Gastrocnemius medialis (tissue), 4 donors: Measurements from ENCODE around the gene TCF12.

Experiments
- POLR2A ChIP-seq, 2 donors: fragments of 450-650 bp; IDR thresholded peaks; one replicate each; pipeline ENCODE4 v1.6.1; 2017; ENCODE audit warnings: antibody characterized with exemption in 2 of 2, mild to moderate bottlenecking in 2 of 2, moderate library complexity in 2 of 2
- TF ChIP-seq, protein P1 (sequence below), 5 experiments: fragments of 450-650 bp in 3 of 5; fragments of 200-600 bp in 2 of 5; sonication (generic) in 2 of 5; IDR thresholded peaks in 4 of 5; conservative IDR thresholded peaks in 1 of 5; 1 replicate in 4 of 5; 2 replicates in 1 of 5; pipeline ENCODE4 v1.5.1; 2016 to 2019; ENCODE audit warnings: antibody characterized with exemption in 5 of 5, mild to moderate bottlenecking in 3 of 5, moderate library complexity in 3 of 5

DNA sequence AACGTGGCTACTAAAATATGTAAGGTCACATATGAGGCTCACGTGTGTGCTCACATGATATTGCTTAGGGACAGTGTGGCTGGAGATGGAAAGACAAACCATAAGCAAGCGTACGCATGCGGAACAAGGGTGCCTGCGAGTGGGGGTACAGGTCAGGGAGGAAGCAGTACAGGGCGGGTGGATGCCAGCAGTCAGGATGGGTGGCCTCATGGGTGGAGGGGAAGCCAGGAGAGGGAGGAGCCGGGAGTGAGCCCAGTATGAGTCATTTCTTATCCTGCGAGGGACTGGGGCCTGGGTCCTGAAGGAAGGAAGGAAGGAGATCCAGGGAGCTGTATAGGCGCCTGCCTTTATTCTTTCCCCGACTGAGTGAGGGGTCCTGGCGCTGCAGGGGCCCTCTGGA lies 415.8 kb downstream of the TCF12 start:
- TF ChIP-seq, protein P1, sequence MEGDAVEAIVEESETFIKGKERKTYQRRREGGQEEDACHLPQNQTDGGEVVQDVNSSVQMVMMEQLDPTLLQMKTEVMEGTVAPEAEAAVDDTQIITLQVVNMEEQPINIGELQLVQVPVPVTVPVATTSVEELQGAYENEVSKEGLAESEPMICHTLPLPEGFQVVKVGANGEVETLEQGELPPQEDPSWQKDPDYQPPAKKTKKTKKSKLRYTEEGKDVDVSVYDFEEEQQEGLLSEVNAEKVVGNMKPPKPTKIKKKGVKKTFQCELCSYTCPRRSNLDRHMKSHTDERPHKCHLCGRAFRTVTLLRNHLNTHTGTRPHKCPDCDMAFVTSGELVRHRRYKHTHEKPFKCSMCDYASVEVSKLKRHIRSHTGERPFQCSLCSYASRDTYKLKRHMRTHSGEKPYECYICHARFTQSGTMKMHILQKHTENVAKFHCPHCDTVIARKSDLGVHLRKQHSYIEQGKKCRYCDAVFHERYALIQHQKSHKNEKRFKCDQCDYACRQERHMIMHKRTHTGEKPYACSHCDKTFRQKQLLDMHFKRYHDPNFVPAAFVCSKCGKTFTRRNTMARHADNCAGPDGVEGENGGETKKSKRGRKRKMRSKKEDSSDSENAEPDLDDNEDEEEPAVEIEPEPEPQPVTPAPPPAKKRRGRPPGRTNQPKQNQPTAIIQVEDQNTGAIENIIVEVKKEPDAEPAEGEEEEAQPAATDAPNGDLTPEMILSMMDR (IDR thresholded peaks at IDR 0.05 in 4 of 5, conservative IDR thresholded peaks at IDR 0.05 in 1 of 5): no peak
- TF ChIP-seq POLR2A (IDR thresholded peaks at IDR 0.05): no peak
